ENCODE measurements around the gene GTPBP2. TPM values are rescaled to one million over a fixed set of nuclear protein-coding genes. Genes with fewer than 3 reads are reported as not detected.

The GTPBP2 gene
- total and polyA plus RNA-seq, 2 of the 4 experiments (the other 2 are of a cell fraction), result 38.4 to 86.6 TPM

GRCh38 chr6:43608807-43609206 is 20.3 kb downstream of the GTPBP2 start:
- intact Hi-C loops (cut with micrococcal nuclease), result loop anchor here (1.0 kb wide), 2 partner anchors 164 to 470 kb away; no protein-coding TSS in a partner anchor
- Histone ChIP-seq H4K5ac (ENCODE audit: low read depth, low read length) (no peak overlapping the region), H2AK9ac (replicated peaks; ENCODE audit: low read depth, low read length, poor library complexity) (no peak overlapping the region), H3K4ac (ENCODE audit: low read depth, low read length) (no peak overlapping the region), H3K9me1 (ENCODE audit: insufficient read depth, low read length) (no peaks in the 10 kb centered on the region), H2BK20ac (ENCODE audit: low read depth, low read length) (no peak overlapping the region), H3K14ac (replicated peaks; ENCODE audit: low read depth, low read length) (no peak overlapping the region), H2AK5ac (ENCODE audit: low read depth, low read length) (no peak overlapping the region), H2BK120ac (ENCODE audit: low read depth, low read length) (no peak overlapping the region), H3K9ac (ENCODE audit: low read depth, low read length) (no peak overlapping the region; the same call in 1 of the 2 replicates), H3K4me3 (ENCODE audit: insufficient read depth, low read depth, low read length) (no peak overlapping the region), H3K9me3 (ENCODE audit: control insufficient read depth, insufficient read depth, low read length) (no peaks in the 10 kb centered on the region), H2BK15ac (ENCODE audit: low read depth, low read length) (no peak overlapping the region), H3K23ac (ENCODE audit: low read depth, low read length) (no peak overlapping the region), H3K4me2 (ENCODE audit: low read depth, low read length) (no peak overlapping the region), H4K20me1 (ENCODE audit: insufficient read depth, low read length) (peaks cover 4% of the 10 kb centered on the region; the same call in 1 of the 2 replicates), H3K27me3 (ENCODE audit: control insufficient read depth, insufficient read depth, low read length) (no peaks in the 10 kb centered on the region), H3K4me1 (ENCODE audit: control insufficient read depth, insufficient read depth, low read length) (no peaks in the 10 kb centered on the region), H2BK5ac (ENCODE audit: low read depth, low read length, poor library complexity, severe bottlenecking) (no peak overlapping the region), H2AFZ (replicated peaks; ENCODE audit: low read length, poor library complexity) (no peak overlapping the region), H4K91ac (ENCODE audit: insufficient read depth, low read depth, low read length) (no peak overlapping the region), H3K79me1 (ENCODE audit: low read depth in 1 of 2, low read length in 2 of 2) (peaks cover 5 to 15% of the 10 kb centered on the region in 2 experiments), H3K18ac (ENCODE audit: low read depth, low read length) (no peak overlapping the region), H4K8ac (ENCODE audit: low read depth in 2 of 2, low read length in 2 of 2) (no peak overlapping the region), H3K27ac (ENCODE audit: insufficient read depth, low read length) (no peak overlapping the region), H3K56ac (ENCODE audit: extremely low read depth, insufficient read depth, low read length) (no peak overlapping the region), H3K36me3 (ENCODE audit: control insufficient read depth, insufficient read depth, low read length) (peaks cover 14% of the 10 kb centered on the region)
- no peak for TF ChIP-seq RCOR1 (IDR thresholded peaks at IDR 0.05; ENCODE audit: insufficient replicate concordance, low read length)
- TF ChIP-seq MXI1 (IDR thresholded peaks at IDR 0.05; ENCODE audit: borderline replicate concordance, low read depth, low read length), result no peak
- no peak for TF ChIP-seq SMC3 (IDR thresholded peaks at IDR 0.05; ENCODE audit: low read depth, low read length)
- no peak for TF ChIP-seq CHD1 (IDR thresholded peaks at IDR 0.05; ENCODE audit: low read depth, low read length)
- no peak for TF ChIP-seq BHLHE40 (IDR thresholded peaks at IDR 0.05; ENCODE audit: low read depth, low read length)
- no peak for TF ChIP-seq MAFK (IDR thresholded peaks at IDR 0.05; ENCODE audit: low read depth, low read length)
- TF ChIP-seq FOS (IDR thresholded peaks at IDR 0.05; ENCODE audit: low read depth, low read length), result no peak
- TF ChIP-seq RFX5 (IDR thresholded peaks at IDR 0.05; ENCODE audit: low read depth, low read length), result no peak
- TF ChIP-seq CEBPB (IDR thresholded peaks at IDR 0.05; ENCODE audit: low read depth, low read length), result no peak
- no peak for TF ChIP-seq POLR2A (IDR thresholded peaks at IDR 0.05; ENCODE audit: low read depth, low read length)
- no peak for TF ChIP-seq USF2 (IDR thresholded peaks at IDR 0.05; ENCODE audit: low read depth, low read length)
- TF ChIP-seq NFE2L2 (IDR thresholded peaks at IDR 0.05; ENCODE audit: low read depth, low read length), result no peak
- no peak for TF ChIP-seq RAD21 (IDR thresholded peaks at IDR 0.05; ENCODE audit: low read length)
- no peak for TF ChIP-seq MAZ (IDR thresholded peaks at IDR 0.05; ENCODE audit: borderline replicate concordance, low read depth, low read length)
- TF ChIP-seq, protein P1, sequence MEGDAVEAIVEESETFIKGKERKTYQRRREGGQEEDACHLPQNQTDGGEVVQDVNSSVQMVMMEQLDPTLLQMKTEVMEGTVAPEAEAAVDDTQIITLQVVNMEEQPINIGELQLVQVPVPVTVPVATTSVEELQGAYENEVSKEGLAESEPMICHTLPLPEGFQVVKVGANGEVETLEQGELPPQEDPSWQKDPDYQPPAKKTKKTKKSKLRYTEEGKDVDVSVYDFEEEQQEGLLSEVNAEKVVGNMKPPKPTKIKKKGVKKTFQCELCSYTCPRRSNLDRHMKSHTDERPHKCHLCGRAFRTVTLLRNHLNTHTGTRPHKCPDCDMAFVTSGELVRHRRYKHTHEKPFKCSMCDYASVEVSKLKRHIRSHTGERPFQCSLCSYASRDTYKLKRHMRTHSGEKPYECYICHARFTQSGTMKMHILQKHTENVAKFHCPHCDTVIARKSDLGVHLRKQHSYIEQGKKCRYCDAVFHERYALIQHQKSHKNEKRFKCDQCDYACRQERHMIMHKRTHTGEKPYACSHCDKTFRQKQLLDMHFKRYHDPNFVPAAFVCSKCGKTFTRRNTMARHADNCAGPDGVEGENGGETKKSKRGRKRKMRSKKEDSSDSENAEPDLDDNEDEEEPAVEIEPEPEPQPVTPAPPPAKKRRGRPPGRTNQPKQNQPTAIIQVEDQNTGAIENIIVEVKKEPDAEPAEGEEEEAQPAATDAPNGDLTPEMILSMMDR (conservative IDR thresholded peaks at IDR 0.05; ENCODE audit: low read depth, low read length), result no peak
- TF ChIP-seq, protein P2, sequence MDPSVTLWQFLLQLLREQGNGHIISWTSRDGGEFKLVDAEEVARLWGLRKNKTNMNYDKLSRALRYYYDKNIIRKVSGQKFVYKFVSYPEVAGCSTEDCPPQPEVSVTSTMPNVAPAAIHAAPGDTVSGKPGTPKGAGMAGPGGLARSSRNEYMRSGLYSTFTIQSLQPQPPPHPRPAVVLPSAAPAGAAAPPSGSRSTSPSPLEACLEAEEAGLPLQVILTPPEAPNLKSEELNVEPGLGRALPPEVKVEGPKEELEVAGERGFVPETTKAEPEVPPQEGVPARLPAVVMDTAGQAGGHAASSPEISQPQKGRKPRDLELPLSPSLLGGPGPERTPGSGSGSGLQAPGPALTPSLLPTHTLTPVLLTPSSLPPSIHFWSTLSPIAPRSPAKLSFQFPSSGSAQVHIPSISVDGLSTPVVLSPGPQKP (IDR thresholded peaks at IDR 0.05; ENCODE audit: borderline replicate concordance, low read depth, low read length), result no peak
- no TSS peak for BruUV-seq (replicated peaks)
- ATAC-seq (ENCODE audit: low read depth) (no peak), DNase-seq (no peak)
- ChIA-PET CTCF (interaction anchor here (0.6 to 1.6 kb wide), 3 partner anchors 11 to 470 kb away, joined by 3 to 8 read pairs (median 6); no protein-coding TSS in a partner anchor), POLR2A (ENCODE audit: unreplicated experiment) (no interaction called here)
- in situ Hi-C loops (cut with MboI; ENCODE audit: low sequenced_read_pairs), result loop anchor here (10.0 kb wide), 1 partner anchor 466 kb away; no protein-coding TSS in a partner anchor
- WGBS, 2 experiments (ENCODE audit: extremely low coverage in 2 of 2, insufficient read length in 1 of 2), result no CpG with 5 or more reads among the region's 1 CpG
- dilution Hi-C loops (cut with HindIII; ENCODE audit: low sequenced_read_pairs, unreplicated experiment), result no loop called here

Data from IMR-90 (cell line).